Measurements from ENCODE around the gene INVS.

GRCh38 chr9:100317706-100318105, 218.7 kb downstream of the INVS start:
- no peak for TF ChIP-seq POLR2A (IDR thresholded peaks at IDR 0.05; ENCODE audit: low read length)
- no peak for TF ChIP-seq GATA1 (IDR thresholded peaks at IDR 0.05; ENCODE audit: low read depth, low read length)

All from erythroblast (primary cell).